Dermis microvascular lymphatic vessel endothelial cell (primary cell): Measurements from ENCODE around the gene PIK3R2. TPM values are rescaled to one million over a fixed set of nuclear protein-coding genes. Genes with fewer than 3 reads are reported as not detected.

Experiments
- DNase-seq, 2 donors: peaks; one replicate each; pipeline versions ENCODE4 v3.0.0 to v3.0.0-alpha.2; 2010; ENCODE audit warnings: low read depth in 2 of 2
- total RNA-seq: library from RNA; depleted of rRNA; stranded (reverse); fragments of >200 nt; gene quantifications from 2 replicates; pipeline ENCODE4 v1.2.1, GENCODE V29; 2014

PIK3R2 gene
- total RNA-seq, 1 donor from 2014 or later: 0.90 TPM

DNA sequence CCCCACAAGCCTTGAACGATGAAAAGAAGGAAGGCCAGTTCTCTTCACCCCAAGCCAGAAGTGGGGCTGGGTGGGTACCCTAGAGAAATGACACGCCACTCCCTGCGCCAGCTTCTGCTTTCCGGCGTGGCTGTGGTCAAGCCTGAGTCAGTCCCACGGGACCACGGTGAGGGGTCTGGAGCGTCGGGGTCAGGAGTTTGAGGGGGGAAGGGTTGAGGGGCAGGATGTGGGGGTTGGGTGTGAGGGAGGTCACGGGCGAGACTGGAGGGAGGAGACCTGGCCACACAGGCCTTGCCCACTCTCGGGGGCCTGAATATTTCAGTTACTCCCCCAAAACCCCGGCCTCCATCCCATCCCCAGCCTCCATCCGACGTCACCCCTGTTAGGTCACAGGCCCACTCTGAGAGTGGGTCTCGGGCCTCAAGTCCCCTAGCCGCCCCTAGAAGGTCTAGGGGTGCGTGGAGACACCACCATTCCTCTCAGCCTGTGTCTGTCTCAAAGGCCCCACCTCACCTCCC lies 20.1 kb downstream of the PIK3R2 start:
- DNase-seq: no peak

DNA sequence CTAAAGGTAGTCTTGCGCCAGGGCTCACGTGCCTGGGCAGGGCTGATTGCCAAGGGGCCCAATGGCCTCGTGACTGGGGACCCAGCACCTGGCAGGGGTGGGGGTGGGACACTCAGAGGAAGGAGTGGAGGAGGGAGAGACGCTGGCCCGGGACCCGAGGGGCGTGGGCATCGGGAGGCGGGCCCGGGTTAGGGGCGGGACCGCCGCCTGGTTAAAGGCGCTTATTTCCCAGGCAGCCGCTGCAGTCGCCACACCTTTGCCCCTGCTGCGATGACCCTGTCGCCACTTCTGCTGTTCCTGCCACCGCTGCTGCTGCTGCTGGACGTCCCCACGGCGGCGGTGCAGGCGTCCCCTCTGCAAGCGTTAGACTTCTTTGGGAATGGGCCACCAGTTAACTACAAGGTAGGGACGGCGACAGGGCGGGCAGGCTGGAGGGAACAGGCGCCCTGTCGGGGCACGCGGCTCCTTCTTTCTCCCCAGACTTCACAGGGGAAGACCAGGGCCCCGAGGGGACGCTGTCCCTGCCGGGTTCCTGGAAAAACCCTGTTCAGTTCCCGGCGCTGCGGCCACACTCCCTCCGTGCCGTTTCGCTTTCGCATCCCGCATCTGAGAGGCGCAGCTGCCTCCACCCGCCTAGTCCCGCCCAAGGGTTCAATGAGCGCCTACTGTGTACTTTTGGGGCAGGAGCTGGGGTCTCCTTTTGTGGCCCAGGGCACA lies 20.8 kb downstream of the PIK3R2 start, which contains the start of gene IFI30:
IFI30 (plus strand) TSS at position 242 of the 717 bp plus-strand sequence; CDS start at position 271, 29 bp downstream.
- peak in 1 of 2 donors; percentile 44 for DNase-seq

DNA sequence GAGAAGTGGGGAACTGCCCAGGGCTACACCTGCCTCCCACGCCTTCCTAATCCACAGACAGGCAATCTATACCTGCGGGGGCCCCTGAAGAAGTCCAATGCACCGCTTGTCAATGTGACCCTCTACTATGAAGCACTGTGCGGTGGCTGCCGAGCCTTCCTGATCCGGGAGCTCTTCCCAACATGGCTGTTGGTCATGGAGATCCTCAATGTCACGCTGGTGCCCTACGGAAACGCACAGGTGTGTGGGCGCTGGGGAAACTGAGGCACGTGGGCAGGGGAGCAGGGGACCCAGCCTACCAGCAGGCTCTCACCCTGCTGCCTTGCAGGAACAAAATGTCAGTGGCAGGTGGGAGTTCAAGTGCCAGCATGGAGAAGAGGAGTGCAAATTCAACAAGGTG lies 22.0 kb downstream of the PIK3R2 start:
- DNase-seq: no peak

DNA sequence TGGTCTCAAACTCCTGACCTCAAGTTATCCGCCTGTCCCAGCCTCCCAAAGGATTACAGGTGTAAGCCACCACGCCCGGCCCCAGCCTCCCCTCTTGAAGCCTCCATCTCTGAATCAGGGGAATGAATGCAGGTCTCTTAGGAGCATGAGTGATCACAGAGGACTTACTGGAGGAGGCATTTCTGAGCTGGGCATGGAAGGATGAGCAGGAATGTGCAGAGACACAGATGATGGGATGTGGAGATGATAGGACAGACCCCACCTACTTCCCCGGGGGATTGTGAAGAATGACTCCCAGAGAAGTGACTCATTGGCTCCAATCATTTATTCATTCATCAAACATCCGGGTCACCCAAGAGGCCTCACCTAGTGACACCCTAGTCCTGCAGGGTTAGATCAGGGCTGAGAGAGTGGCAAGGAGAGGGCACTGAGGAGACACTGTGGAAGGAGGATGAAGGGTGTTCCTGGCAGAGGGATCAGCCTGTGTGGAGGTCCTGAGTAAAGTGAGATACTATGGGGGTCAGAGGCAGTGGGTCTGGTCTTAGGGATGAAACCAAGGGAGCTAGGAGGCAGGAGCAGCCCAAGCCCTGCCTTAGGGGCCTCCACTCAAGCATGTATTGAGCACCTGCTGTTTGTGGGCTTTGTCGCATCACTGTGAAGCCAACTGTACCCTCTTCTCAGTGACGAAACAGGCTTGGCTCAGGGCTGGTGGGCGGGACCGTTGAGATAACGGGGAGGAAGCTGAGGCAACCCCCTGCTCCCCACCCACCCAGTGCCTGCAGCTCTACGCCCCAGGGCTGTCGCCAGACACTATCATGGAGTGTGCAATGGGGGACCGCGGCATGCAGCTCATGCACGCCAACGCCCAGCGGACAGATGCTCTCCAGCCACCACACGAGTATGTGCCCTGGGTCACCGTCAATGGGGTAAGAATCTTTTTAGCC lies 23.7 kb downstream of the PIK3R2 start:
- DNase-seq: no peak

DNA sequence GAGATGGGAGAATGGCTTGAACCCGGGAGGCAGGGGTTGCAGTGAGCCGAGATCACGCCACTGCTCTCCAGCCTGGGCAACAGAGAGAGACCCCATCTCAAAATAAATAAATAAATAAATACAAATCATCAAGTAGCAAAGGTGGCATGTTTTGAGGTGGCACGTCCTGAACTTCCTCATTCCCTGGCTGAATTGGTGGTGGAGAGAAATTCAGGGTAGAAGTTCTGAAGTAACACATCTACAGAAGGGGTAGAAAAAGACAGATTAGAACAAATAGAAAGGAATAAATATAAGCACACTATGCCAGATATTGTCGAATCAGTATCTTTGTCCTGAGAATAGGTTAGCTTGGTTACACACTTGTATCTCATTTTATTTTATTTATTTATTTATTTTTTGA lies 27.0 kb downstream of the PIK3R2 start:
- no peak for DNase-seq

DNA sequence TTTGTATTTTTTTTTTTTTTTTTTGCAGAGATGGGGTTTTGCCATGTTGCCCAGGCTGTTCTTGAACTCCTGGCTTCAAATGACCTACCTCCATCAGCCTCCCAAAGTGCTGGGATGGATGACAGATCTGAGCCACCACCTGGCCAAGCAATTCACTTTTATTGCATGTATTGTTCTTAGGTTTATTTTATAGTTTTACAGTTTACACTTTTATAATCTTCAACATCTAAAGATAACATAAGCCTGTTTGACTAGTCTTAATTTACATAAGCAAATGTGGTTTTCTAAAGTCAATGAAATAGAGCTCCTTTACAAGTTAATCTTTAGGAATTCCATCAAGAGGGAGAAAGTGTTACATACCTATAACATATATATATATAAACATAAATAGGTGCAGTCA lies 30.6 kb downstream of the PIK3R2 start:
- DNase-seq: no peak

DNA sequence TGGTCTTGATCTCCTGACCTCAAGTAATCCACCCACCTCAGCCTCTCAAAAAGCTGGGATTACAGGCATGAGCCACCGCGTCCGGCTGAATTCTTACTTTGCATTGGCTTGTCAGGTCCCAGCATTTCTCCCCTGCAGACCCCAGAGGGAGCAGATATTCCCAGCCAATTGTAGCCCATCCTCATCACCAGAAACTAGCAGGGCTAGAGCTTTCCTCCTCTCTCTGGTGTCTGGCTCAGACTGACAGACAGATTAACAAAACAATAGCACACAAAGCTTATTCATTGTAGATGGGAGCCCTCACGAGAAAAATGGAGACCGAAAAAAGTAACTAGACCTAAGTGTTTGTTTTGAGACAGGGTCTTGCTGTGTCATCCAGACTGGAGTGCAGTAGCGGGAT lies 32.6 kb downstream of the PIK3R2 start:
- no peak for DNase-seq

DNA sequence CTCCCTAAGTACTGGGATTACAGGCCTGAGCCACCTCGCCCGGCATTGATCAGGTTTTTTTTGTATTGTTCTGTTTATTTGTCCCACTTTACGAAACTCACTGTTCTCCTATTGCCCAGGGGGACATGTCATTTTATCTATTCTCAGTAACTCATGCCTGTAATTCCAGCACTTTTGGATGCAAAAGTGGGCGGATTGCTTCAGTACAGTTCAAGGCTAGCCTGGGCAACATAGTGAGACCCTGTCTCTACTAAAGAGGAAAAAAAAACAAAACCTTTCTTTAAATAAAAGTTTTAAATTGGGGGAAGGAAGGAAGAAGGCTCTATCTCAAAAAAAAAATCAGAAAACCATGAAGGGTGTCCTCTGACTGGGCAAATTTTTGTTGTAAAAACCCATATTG lies 37.3 kb downstream of the PIK3R2 start:
- no peak for DNase-seq

DNA sequence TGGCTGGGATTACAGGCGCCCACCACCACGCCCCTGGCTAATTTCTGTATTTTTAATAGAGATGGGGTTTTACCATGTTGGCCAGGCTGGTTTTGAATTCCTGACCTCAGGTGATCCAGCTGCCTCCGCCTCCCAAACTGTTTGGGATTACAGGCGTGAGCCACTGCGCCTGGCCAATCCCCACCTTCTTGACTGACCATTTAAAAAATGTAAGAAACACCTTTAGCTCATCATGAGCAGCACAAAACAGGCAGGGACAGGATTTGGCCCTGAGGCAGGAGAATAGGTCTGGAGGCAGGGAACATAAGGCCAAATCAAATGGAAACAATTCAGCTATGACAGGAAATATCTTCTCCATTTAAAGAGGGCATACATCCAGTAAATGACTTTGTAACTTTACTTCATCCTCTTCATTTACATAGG lies 38.7 kb downstream of the PIK3R2 start:
- DNase-seq: peak in 1 of 2 donors; percentile 54

DNA sequence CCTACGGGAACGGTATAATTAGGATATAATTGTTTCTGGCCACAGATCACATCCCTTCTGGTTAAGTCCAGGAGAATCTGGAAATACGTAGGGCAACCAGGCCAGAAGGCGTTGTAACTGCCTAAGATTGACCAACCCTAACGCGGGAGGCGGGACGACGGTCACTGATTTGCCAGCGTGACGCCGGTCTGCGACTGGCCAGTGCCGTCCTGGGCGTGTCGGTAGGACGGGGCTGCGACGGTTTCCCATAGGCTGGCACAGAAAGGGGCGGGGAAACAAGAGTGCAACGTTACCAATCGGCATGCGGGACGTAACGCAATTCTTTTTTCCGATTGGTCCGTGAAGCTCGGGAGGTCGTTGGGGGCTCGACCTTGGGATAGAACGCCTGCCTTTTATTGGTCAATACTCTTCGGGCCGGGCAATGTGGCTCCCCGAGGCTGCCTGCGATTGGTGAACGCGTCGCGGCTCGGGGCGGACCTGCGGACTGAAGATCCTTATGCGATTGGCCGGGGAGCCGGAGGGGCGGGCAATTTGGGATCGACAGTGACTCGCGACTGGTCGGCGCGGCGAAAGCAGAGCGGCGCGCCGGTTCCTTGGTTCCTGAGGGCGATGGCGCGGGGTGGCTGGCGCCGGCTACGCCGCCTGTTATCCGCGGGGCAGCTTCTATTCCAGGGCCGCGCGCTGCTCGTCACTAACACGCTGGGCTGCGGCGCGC lies 39.9 kb downstream of the PIK3R2 start, which contains the start of gene MPV17L2:
MPV17L2 (plus strand) TSS at position 546 of the 715 bp plus-strand sequence; CDS start at position 610, 64 bp downstream.
- DNase-seq: peak; percentile 100

DNA sequence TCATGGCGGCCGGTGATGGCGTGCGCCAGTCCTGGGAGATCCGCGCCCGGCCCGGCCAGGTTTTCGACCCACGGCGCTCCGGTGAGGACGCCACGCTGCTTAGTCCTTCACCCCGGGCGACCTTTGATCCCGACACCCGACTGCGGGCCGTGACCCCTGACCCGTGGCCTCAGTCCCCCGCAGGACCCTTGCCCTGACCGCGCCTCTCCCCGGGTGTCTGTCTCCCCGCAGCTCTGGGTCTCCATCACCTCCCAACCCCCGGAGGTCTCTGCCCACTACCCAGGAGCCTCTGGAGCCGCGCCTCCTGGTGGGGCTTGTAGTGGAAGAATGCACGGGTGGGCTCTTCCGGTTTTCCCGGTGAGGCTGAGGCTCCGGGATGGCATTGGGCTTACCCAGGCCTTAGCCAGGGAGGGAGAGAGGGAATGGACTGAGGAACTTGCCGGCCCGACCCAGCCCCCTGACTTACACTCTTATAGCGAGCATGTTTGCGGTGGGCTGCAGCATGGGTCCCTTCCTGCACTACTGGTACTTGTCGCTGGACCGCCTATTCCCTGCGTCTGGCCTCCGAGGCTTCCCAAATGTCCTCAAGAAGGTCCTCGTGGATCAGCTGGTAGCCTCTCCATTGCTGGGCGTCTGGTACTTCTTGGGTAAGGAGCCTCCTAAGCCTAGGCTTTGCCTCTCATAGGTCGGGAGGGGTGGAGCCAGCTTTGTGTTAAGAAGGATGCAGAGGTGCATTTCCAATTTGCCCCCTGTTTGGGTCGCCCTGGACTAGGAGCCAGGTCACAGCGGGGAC lies 40.6 kb downstream of the PIK3R2 start:
- DNase-seq: peak in 1 of 2 donors; percentile 19

DNA sequence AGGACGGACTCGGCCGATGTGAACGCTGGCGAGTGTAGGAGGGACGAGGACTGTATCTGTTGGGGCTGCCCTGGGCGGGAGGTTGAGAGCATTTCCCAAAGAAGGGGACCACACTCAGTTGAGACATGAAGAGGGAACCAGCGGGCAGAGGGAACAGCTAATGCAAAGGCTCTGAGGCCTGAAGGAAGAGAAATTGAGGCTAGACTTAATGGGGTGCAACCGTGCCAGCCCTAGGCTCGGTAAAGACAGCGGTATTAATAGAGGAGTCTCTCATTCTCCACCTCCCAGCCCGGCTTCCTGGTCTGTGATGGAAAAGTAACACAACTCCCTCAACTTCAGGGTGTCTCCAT lies 41.2 kb downstream of the PIK3R2 start:
- DNase-seq: no peak

DNA sequence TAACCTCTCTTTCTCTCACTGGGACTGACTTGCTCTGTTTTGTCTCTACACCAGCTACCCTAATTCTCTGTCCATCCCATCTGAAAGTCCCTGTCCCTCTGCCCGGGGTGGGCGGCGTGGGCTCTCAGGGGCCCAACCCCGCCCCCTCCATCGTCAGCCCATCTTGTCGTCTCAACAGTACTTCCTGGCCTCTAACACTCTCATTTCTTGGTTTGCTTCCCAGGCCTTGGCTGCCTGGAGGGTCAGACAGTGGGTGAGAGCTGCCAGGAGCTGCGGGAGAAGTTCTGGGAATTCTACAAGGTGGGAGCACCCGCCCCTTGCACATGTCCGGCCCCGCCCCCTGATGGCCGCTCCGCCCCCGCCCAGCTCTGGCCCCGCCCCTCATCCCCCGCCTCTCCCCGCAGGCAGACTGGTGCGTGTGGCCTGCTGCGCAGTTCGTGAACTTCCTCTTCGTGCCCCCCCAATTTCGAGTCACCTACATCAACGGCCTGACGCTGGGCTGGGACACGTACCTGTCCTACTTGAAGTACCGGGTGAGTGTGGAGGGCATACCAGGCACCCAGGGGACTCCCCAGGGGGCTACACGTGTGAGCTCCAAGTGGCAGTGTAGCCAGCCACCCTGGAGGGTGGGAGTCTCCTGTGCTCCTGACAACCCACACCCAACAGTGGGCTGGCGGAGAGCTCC lies 41.7 kb downstream of the PIK3R2 start:
- peak in 1 of 2 donors; percentile 36 for DNase-seq

DNA sequence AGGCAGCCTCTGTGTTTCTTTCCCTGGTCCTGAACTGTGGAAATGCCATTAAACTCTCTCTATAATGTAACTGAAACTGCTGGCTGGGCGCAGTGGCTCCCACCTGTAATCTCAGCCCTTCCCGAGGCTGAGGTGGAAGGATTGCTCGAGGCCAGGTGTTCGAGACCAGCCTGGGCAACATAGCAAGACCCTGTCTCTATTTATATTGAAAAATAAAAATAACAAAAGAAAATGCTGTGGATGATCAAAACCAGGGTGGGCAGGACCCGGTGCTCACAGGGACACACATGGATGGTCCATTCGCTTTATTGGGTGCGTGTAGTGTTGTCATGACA lies 43.5 kb downstream of the PIK3R2 start:
- DNase-seq: no peak

DNA sequence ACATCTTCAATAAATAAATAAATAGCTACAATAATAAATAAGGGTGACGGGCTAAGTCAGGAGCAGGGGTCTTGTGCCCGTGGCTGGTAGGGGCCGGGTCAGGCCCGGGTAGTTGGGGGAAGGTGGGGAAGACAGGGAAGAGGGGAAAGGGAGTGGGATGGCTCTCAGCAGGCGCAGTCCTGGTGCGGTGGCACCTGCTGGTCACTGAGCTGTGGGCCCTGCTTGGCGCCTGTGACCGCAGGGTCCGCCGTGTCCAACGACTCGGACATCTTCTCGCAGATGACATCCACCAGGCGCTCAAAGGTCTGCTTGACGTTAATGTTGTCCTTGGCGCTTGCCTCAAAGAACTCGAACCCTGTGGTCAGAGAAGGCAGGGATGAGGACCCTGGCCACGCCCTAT lies 44.3 kb downstream of the PIK3R2 start:
- DNase-seq: no peak

DNA sequence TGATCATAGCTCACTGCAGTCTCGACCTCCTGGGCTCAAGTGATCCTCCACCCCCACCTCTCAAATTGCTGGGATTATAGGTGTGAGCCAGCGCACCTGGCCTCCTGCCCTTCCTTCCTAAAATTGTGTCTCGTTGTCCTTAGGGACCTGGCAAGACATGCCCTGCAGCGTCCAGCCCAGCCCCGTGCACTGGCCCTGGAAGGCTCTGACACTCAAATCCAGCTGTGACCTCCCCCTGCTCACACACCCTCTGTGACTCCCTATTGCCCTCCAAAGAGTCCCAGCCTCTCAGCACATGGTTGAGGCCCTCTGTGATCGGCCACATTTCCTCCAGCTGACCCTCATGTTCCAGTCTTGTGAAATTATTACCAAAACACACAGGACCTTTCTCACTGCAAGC lies 45.0 kb downstream of the PIK3R2 start:
- DNase-seq: no peak

DNA sequence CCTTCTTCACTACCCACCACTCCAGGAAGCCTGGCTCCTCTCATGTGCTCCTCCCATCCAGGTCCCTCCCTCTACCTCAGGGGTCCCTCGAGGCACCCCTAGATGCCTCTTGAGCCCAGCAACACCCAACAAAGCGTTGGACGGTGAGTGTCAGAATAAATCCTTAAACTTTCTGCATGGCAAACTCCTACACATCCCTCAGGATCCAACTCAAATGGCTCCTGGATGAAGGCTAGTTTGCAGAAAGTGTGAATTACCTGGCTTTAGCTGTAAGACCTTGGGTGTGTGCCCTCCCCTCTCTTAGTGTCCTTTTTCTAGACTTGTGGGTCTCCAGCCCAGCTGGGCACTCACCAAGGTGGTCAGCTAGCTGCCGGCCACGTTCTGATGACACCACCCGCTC lies 45.4 kb downstream of the PIK3R2 start:
- DNase-seq: no peak

DNA sequence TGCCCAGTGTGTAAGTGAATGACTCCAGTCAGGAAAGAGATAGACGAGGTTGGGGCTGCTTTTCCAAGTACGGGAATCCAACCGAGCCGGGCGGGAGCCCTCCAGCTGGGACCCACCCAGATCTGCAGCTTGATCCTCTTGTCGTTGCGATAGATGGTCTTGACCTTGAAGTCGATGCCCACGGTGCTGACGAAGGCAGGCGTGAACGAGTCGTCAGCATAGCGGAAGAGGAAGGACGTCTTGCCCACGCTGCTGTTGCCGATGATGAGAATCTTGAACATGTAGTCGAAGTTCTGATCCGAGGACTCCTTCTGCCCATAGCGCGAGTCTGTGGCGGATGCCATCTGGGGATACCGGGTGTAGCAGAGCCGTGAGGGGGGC lies 49.4 kb downstream of the PIK3R2 start:
- no peak for DNase-seq

DNA sequence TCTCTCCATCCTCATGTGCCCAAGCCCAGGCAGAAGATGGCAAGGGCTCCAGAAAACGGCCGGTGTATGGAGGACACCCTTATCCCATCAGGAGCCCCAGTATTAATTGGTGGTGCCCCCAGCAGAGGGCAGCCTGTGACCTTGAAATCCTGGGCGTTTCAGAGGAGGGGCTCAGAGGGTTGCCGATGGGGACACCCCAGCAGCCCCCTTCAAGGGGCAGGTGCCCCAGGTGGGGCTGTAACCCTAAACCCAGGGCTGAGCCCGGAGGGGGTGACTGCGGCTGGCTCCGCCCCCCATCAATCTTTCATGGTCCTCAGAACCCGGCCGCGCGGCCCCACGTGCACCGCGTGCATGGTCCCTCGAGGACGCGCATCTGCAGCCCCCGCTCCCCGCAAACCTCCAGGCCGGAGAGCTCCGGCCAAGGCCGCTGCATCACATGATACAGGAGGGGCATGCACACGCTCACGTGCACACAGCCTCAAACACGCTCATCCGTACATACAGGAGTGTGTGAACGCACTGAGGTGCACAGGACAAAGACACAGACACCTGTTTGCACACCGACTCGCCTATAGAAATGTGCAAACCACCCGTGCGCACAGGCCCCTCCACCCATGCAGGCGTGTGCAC lies 49.9 kb downstream of the PIK3R2 start:
- no peak for DNase-seq

DNA sequence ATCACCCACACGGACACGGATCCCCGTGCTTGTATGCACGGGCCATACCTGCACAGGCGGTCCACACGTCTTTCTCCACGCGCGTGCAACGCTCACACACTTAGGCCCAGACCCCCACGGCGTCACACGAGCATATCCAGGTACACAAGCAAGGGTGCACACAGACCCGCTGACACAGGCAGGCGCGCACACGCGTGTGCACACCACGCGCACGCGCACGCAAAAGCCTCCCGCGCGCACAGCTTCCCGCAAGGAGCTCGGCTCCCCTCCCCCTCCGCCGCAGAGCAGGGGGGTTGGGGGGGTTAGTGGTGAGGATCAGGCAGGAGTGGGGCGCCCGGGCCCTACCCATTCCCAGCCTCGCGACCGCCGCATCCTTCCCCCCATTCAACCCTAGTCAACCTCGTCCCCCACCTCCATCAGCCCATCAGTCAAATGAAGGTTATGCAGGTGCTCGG lies 50.5 kb downstream of the PIK3R2 start:
- no peak for DNase-seq
